Astrocyte of the cerebellum (primary cell): ENCODE results near the gene CBX8.
"Not testable (repeated sequence)": the region's sequence is repeated elsewhere in the genome, so short reads cannot be mapped to it uniquely, and the experiment has no call there.

ENCODE experiments used
- DNase-seq: peaks from one replicate; pipeline ENCODE4 v3.0.0-alpha.2; 2011; ENCODE audit warnings: low read depth
- H3K4me3 ChIP-seq: 2 replicates; pipeline ENCODE4 v1.5.1; 2011; ENCODE audit warnings: mild to moderate bottlenecking, low read depth, low read length, moderate library complexity
- in situ Hi-C: cut with HindIII; loops from 2 replicates; pipeline ENCODE4 v1.10.0; 2017; ENCODE audit warnings: low sequenced_read_pairs
- TF ChIP-seq, protein P1 (sequence below): IDR thresholded peaks from 2 replicates; pipeline ENCODE4 v1.5.1; 2012; ENCODE audit warnings: low read length, low read depth, moderate library complexity, mild to moderate bottlenecking; ENCODE audit errors: missing control alignments

The CBX8 gene

GRCh38 chr17:79778504-79779083 lies 18.3 kb downstream of the CBX8 start:
- in situ Hi-C loops = no loop called here

DNA sequence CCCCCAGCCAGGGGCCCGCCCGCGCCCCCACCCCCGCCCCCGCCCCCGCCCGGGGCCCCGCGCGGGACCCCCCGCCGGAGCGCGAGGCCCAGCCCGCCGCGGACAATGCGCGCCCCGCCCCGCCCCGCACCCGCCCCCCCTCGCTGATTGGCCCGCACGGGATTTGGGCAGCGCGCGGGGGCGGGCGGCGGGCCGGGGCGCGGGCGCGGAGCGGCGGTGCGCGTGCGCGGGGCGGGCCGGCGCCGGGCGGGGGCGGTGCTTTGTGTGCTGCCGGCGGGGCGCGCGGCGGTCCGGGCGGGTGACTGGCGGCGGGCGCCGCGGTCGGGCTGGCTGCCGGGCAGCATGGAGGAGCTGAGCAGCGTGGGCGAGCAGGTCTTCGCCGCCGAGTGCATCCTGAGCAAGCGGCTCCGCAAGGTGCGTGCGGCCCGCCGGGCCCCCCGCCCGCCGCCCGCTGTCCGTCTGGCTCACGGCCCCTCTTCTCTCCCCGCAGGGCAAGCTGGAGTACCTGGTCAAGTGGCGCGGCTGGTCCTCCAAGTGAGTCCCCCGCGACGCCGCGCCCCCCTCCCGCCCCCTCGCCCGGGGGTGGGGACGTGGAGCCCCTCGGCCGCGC lies 18.9 kb downstream of the CBX8 start, which contains the start of gene CBX2:
CBX2 (plus strand) TSS at position 255 of the 610 bp plus-strand sequence; CDS start at position 343, 88 bp downstream.
- peak within 1 kb of the TSS; percentile 55 for H3K4me3 ChIP-seq
- DNase-seq = no peak
- TF ChIP-seq, protein P1, sequence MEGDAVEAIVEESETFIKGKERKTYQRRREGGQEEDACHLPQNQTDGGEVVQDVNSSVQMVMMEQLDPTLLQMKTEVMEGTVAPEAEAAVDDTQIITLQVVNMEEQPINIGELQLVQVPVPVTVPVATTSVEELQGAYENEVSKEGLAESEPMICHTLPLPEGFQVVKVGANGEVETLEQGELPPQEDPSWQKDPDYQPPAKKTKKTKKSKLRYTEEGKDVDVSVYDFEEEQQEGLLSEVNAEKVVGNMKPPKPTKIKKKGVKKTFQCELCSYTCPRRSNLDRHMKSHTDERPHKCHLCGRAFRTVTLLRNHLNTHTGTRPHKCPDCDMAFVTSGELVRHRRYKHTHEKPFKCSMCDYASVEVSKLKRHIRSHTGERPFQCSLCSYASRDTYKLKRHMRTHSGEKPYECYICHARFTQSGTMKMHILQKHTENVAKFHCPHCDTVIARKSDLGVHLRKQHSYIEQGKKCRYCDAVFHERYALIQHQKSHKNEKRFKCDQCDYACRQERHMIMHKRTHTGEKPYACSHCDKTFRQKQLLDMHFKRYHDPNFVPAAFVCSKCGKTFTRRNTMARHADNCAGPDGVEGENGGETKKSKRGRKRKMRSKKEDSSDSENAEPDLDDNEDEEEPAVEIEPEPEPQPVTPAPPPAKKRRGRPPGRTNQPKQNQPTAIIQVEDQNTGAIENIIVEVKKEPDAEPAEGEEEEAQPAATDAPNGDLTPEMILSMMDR = no peak
- in situ Hi-C loops = no loop called here

More at GRCh38 chr17:79778504-79779083, 18.3 kb downstream of the CBX8 start:
- DNase-seq = no peak
- TF ChIP-seq, protein P1 = no peak
- peak overlapping the region; percentile 55 for H3K4me3 ChIP-seq

- TF ChIP-seq, protein P1 = peak; percentile 33
- DNase-seq = no peak
- in situ Hi-C loops = no loop called here
Measured at GRCh38 chr17:79777120-79777893, 19.6 kb downstream of the CBX8 start.

DNA sequence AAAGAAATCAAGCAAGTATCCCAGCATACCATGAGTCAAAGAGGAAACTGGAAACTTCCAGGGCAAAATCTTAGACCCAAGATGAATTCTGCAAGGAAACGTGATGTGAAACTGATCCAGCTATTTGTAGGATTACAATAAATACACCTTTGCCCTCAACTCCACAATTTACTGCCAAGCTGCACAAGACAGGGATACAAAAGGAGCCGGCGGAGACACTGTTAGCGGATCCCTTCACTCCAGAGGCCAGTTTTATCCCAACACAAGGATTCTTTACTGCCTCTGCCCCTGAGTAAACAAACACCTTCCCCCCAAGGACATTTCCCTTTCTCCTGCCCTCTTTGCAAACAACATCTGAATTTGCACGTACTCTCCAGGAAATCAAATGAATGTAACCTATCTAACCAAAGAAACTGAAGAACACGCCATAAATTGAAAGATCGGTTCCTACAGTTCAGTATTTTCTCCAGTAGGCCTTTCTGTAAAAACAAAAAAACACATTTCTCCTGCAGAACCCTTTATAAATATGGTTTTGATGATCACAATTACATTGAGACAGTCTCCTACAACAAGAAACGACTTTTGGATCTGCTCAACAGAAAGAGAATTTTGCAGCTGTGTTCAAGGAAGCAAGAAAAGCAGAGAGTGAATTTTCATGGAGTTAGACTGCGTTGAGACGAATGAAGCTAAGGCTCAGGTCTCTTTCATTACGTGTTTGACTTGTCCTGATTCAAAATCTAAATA lies 20.3 kb downstream of the CBX8 start:
- TF ChIP-seq, protein P1 = no peak
- in situ Hi-C loops = no loop called here
- no peak overlapping the region for H3K4me3 ChIP-seq
- no peak for DNase-seq

More at GRCh38 chr17:79777120-79777893, 19.6 kb downstream of the CBX8 start:
- H3K4me3 ChIP-seq = peak overlapping the region; percentile 43

GRCh38 chr17:79775632-79776031 lies 21.2 kb downstream of the CBX8 start:
- no peak overlapping the region for H3K4me3 ChIP-seq
- DNase-seq = no peak
- in situ Hi-C loops = no loop called here
- TF ChIP-seq, protein P1 = no peak

GRCh38 chr17:79774561-79774975 lies 22.3 kb downstream of the CBX8 start:
- in situ Hi-C loops = no loop called here
- H3K4me3 ChIP-seq = no peak overlapping the region
- DNase-seq = no peak
- TF ChIP-seq, protein P1 = no peak

- DNase-seq, H3K4me3 ChIP-seq, in situ Hi-C loops: not testable (repeated sequence)
Measured at GRCh38 chr17:79772726-79773125, 24.2 kb downstream of the CBX8 start.
